ENCODE data around the gene AADACL4. TPM values are rescaled to one million over a fixed set of nuclear protein-coding genes. Genes with fewer than 3 reads are reported as not detected.

AADACL4 gene
- total and polyA plus RNA-seq, 2 of the 8 experiments (the other 6 are each of a cell fraction or from before 2014, with no cell fraction given), result 0.08 TPM; not detected in 1

DNA sequence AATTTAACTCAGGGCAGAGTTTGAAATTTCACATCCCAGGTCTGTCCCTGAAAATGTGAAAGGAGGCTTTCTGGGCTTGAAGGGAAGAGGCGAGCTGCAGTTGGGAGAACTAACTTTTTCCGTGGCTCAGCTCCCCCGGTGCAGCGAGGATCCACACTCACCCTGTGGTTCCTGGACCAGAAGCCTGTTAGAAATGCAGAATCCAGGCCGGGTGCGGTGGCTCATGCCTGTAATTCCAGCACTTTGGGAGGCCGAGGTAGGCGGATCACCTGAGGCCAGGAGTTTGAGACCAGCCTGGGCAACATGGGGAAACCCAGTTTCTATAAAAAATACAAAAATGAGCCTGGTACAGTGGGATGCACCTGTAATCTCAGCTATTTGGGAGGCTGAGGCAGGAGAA is 23.0 kb upstream of the AADACL4 start (continued):
- TF ChIP-seq, protein P1, sequence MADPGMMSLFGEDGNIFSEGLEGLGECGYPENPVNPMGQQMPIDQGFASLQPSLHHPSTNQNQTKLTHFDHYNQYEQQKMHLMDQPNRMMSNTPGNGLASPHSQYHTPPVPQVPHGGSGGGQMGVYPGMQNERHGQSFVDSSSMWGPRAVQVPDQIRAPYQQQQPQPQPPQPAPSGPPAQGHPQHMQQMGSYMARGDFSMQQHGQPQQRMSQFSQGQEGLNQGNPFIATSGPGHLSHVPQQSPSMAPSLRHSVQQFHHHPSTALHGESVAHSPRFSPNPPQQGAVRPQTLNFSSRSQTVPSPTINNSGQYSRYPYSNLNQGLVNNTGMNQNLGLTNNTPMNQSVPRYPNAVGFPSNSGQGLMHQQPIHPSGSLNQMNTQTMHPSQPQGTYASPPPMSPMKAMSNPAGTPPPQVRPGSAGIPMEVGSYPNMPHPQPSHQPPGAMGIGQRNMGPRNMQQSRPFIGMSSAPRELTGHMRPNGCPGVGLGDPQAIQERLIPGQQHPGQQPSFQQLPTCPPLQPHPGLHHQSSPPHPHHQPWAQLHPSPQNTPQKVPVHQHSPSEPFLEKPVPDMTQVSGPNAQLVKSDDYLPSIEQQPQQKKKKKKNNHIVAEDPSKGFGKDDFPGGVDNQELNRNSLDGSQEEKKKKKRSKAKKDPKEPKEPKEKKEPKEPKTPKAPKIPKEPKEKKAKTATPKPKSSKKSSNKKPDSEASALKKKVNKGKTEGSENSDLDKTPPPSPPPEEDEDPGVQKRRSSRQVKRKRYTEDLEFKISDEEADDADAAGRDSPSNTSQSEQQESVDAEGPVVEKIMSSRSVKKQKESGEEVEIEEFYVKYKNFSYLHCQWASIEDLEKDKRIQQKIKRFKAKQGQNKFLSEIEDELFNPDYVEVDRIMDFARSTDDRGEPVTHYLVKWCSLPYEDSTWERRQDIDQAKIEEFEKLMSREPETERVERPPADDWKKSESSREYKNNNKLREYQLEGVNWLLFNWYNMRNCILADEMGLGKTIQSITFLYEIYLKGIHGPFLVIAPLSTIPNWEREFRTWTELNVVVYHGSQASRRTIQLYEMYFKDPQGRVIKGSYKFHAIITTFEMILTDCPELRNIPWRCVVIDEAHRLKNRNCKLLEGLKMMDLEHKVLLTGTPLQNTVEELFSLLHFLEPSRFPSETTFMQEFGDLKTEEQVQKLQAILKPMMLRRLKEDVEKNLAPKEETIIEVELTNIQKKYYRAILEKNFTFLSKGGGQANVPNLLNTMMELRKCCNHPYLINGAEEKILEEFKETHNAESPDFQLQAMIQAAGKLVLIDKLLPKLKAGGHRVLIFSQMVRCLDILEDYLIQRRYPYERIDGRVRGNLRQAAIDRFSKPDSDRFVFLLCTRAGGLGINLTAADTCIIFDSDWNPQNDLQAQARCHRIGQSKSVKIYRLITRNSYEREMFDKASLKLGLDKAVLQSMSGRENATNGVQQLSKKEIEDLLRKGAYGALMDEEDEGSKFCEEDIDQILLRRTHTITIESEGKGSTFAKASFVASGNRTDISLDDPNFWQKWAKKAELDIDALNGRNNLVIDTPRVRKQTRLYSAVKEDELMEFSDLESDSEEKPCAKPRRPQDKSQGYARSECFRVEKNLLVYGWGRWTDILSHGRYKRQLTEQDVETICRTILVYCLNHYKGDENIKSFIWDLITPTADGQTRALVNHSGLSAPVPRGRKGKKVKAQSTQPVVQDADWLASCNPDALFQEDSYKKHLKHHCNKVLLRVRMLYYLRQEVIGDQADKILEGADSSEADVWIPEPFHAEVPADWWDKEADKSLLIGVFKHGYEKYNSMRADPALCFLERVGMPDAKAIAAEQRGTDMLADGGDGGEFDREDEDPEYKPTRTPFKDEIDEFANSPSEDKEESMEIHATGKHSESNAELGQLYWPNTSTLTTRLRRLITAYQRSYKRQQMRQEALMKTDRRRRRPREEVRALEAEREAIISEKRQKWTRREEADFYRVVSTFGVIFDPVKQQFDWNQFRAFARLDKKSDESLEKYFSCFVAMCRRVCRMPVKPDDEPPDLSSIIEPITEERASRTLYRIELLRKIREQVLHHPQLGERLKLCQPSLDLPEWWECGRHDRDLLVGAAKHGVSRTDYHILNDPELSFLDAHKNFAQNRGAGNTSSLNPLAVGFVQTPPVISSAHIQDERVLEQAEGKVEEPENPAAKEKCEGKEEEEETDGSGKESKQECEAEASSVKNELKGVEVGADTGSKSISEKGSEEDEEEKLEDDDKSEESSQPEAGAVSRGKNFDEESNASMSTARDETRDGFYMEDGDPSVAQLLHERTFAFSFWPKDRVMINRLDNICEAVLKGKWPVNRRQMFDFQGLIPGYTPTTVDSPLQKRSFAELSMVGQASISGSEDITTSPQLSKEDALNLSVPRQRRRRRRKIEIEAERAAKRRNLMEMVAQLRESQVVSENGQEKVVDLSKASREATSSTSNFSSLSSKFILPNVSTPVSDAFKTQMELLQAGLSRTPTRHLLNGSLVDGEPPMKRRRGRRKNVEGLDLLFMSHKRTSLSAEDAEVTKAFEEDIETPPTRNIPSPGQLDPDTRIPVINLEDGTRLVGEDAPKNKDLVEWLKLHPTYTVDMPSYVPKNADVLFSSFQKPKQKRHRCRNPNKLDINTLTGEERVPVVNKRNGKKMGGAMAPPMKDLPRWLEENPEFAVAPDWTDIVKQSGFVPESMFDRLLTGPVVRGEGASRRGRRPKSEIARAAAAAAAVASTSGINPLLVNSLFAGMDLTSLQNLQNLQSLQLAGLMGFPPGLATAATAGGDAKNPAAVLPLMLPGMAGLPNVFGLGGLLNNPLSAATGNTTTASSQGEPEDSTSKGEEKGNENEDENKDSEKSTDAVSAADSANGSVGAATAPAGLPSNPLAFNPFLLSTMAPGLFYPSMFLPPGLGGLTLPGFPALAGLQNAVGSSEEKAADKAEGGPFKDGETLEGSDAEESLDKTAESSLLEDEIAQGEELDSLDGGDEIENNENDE (IDR thresholded peaks at IDR 0.05; ENCODE audit: insufficient replicate concordance, low read length), result no peak
- TF ChIP-seq HDAC2 (IDR thresholded peaks at IDR 0.05; ENCODE audit: borderline replicate concordance in 1 of 2, low read depth in 2 of 2, low read length in 2 of 2) (no peak), RNF2 (IDR thresholded peaks at IDR 0.05; ENCODE audit: borderline replicate concordance, low read depth, low read length, missing control alignments, poor library complexity, severe bottlenecking) (no peak), TAF1 (IDR thresholded peaks at IDR 0.05; ENCODE audit: low read depth, low read length) (no peak), CHD1 (IDR thresholded peaks at IDR 0.05; ENCODE audit: low read depth, low read length) (no peak), FOSL1 (IDR thresholded peaks at IDR 0.05; ENCODE audit: insufficient read depth, low read depth, low read length) (no peak), ZNF274 (IDR thresholded peaks at IDR 0.05; ENCODE audit: borderline replicate concordance, extremely low read depth, low read length) (no peak), NRF1 (IDR thresholded peaks at IDR 0.05; ENCODE audit: low read depth, low read length) (no peak), JUN (IDR thresholded peaks at IDR 0.05; ENCODE audit: low read depth, low read length) (no peak)
- TF ChIP-seq, protein P2, sequence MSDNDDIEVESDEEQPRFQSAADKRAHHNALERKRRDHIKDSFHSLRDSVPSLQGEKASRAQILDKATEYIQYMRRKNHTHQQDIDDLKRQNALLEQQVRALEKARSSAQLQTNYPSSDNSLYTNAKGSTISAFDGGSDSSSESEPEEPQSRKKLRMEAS (IDR thresholded peaks at IDR 0.05), result no peak

Measured in H1 (cell line).